HEK293 (cell line): ENCODE results near the gene IFT122.
"Not testable (repeated sequence)": the region's sequence is repeated elsewhere in the genome, so short reads cannot be mapped to it uniquely, and the experiment has no call there.

Source experiments
- CTCF ChIA-PET: fragments of 350-600 bp; formaldehyde crosslinking; extraction: SDS; loops from one replicate; lab custom pipeline; 2021; ENCODE audit warnings: antibody characterized with exemption; lab: Yijun Ruan, JAX
- POLR2A ChIA-PET: fragments of 300-600 bp; formaldehyde crosslinking; extraction: SDS; loops from one replicate; lab custom pipeline; 2020; ENCODE audit warnings: antibody characterized with exemption, inconsistent platforms; lab: Yijun Ruan, JAX
- H3K27ac ChIP-seq: fragments of 200-500 bp; sonication (Bioruptor generic); 2 replicates; pipeline ENCODE4 v1.5.1; 2014; ENCODE audit warnings: low read depth, low read length, control low read depth, inconsistent platforms; ENCODE audit errors: extremely low read depth
- H3K36me3 ChIP-seq, 2 experiments: fragments of 200-500 bp in 1 of 2; sonication (Bioruptor generic) in 1 of 2; 1 replicate in 1 of 2; 2 replicates in 1 of 2; pipeline ENCODE4 v1.5.1; 2014 to 2017; ENCODE audit warnings: inconsistent platforms in 2 of 2, low read length in 2 of 2; ENCODE audit not compliant: control insufficient read depth in 2 of 2, insufficient read depth in 1 of 2
- H3K4me1 ChIP-seq: fragments of 200-500 bp; sonication (Bioruptor generic); 2 replicates; pipeline ENCODE4 v1.5.1; 2014; ENCODE audit warnings: mild to moderate bottlenecking, low read length, inconsistent platforms; ENCODE audit not compliant: control insufficient read depth, insufficient read depth
- H3K4me3 ChIP-seq: 2 replicates; pipeline ENCODE4 v1.5.1; 2011; ENCODE audit warnings: low read depth, mild to moderate bottlenecking, control low read depth, low read length, moderate library complexity
- H3K9me3 ChIP-seq: fragments of 200-500 bp; sonication (Bioruptor generic); 2 replicates; pipeline ENCODE4 v1.5.1; 2014; ENCODE audit warnings: low read depth, low read length, inconsistent platforms; ENCODE audit not compliant: control insufficient read depth, insufficient read depth
- BCL6B ChIP-seq: fragments of 450-650 bp; formaldehyde crosslinking; IDR thresholded peaks from 2 replicates; pipeline ENCODE4 v1.5.1; 2017; ENCODE audit warnings: missing biosample characterization, missing genetic modification characterization
- GLIS1 ChIP-seq: fragments of 450-650 bp; formaldehyde crosslinking; IDR thresholded peaks from 2 replicates; pipeline ENCODE4 v1.5.1; 2016; ENCODE audit warnings: missing biosample characterization, missing genetic modification characterization
- REPIN1 ChIP-seq: fragments of 450-650 bp; formaldehyde crosslinking; IDR thresholded peaks from 2 replicates; pipeline ENCODE4 v1.5.1; 2017; ENCODE audit warnings: missing biosample characterization, missing genetic modification characterization, low read depth
- YY2 ChIP-seq: fragments of 450-650 bp; formaldehyde crosslinking; IDR thresholded peaks from 2 replicates; pipeline ENCODE4 v1.5.1; 2016; ENCODE audit warnings: missing biosample characterization, missing genetic modification characterization
- ZFHX2 ChIP-seq: fragments of 450-650 bp; formaldehyde crosslinking; conservative IDR thresholded peaks from 2 replicates; pipeline ENCODE4 v1.5.1; 2016; ENCODE audit warnings: missing biosample characterization, missing genetic modification characterization
- ZNF10 ChIP-seq: fragments of 450-650 bp; formaldehyde crosslinking; IDR thresholded peaks from 2 replicates; pipeline ENCODE4 v1.5.1; 2017; ENCODE audit warnings: missing biosample characterization, missing genetic modification characterization
- ZNF112 ChIP-seq: fragments of 450-650 bp; formaldehyde crosslinking; IDR thresholded peaks from 2 replicates; pipeline ENCODE4 v1.5.0; 2017; ENCODE audit warnings: missing biosample characterization, missing genetic modification characterization
- ZNF132 ChIP-seq: fragments of 450-650 bp; formaldehyde crosslinking; IDR thresholded peaks from 2 replicates; pipeline ENCODE4 v1.5.1; 2017; ENCODE audit warnings: missing biosample characterization, missing genetic modification characterization, borderline replicate concordance
- ZNF155 ChIP-seq: fragments of 450-650 bp; formaldehyde crosslinking; IDR thresholded peaks from 2 replicates; pipeline ENCODE4 v1.5.1; 2016; ENCODE audit warnings: missing biosample characterization, missing genetic modification characterization
- ZNF223 ChIP-seq: fragments of 450-650 bp; formaldehyde crosslinking; IDR thresholded peaks from 2 replicates; pipeline ENCODE4 v1.5.1; 2016; ENCODE audit warnings: missing biosample characterization, missing genetic modification characterization
- ZNF404 ChIP-seq: fragments of 450-650 bp; formaldehyde crosslinking; IDR thresholded peaks from 2 replicates; pipeline ENCODE4 v1.5.1; 2017; ENCODE audit warnings: missing biosample characterization, missing genetic modification characterization
- ZNF473 ChIP-seq: fragments of 450-650 bp; formaldehyde crosslinking; IDR thresholded peaks from 2 replicates; pipeline ENCODE4 v1.5.1; 2017; ENCODE audit warnings: missing biosample characterization, missing genetic modification characterization
- ZNF514 ChIP-seq: fragments of 450-650 bp; formaldehyde crosslinking; IDR thresholded peaks from 2 replicates; pipeline ENCODE4 v1.5.1; 2016; ENCODE audit warnings: missing biosample characterization, missing genetic modification characterization
- ZNF600 ChIP-seq: fragments of 450-650 bp; formaldehyde crosslinking; IDR thresholded peaks from 2 replicates; pipeline ENCODE4 v1.5.1; 2016; ENCODE audit warnings: missing biosample characterization, missing genetic modification characterization
- ZNF610 ChIP-seq: fragments of 450-650 bp; formaldehyde crosslinking; IDR thresholded peaks from 2 replicates; pipeline ENCODE4 v1.5.1; 2016; ENCODE audit warnings: missing biosample characterization, missing genetic modification characterization, borderline replicate concordance
- ZNF645 ChIP-seq: fragments of 450-650 bp; formaldehyde crosslinking; IDR thresholded peaks from 2 replicates; pipeline ENCODE4; 2016; ENCODE audit warnings: missing biosample characterization, missing genetic modification characterization
- ZNF776 ChIP-seq: fragments of 450-650 bp; formaldehyde crosslinking; IDR thresholded peaks from 2 replicates; pipeline ENCODE4 v1.5.0; 2017; ENCODE audit warnings: missing biosample characterization, missing genetic modification characterization, borderline replicate concordance
- TF ChIP-seq, protein P1 (sequence below): fragments of 450-650 bp; formaldehyde crosslinking; IDR thresholded peaks from 2 replicates; pipeline ENCODE4 v1.5.1; 2016; ENCODE audit warnings: missing biosample characterization, missing genetic modification characterization

The IFT122 gene

GRCh38 chr3:129490273-129490675, 50.2 kb downstream of the IFT122 start (continued):
- TF ChIP-seq YY2 (tag by site-specific recombination), result no peak
- no peak for TF ChIP-seq ZNF10 (tag by site-specific recombination)
- no peak for TF ChIP-seq ZNF473 (tag by site-specific recombination)
- no peak for TF ChIP-seq ZNF610 (tag by site-specific recombination)
- TF ChIP-seq BCL6B (tag by site-specific recombination), result no peak
- no peak for TF ChIP-seq ZNF155
- no peak for TF ChIP-seq ZNF404 (tag by site-specific recombination)
- TF ChIP-seq REPIN1 (tag by site-specific recombination), result no peak
- TF ChIP-seq ZNF600, result no peak
- TF ChIP-seq ZNF112 (tag by site-specific recombination), result no peak
- no peak for TF ChIP-seq ZFHX2 (tag by site-specific recombination)
- TF ChIP-seq, protein P1, sequence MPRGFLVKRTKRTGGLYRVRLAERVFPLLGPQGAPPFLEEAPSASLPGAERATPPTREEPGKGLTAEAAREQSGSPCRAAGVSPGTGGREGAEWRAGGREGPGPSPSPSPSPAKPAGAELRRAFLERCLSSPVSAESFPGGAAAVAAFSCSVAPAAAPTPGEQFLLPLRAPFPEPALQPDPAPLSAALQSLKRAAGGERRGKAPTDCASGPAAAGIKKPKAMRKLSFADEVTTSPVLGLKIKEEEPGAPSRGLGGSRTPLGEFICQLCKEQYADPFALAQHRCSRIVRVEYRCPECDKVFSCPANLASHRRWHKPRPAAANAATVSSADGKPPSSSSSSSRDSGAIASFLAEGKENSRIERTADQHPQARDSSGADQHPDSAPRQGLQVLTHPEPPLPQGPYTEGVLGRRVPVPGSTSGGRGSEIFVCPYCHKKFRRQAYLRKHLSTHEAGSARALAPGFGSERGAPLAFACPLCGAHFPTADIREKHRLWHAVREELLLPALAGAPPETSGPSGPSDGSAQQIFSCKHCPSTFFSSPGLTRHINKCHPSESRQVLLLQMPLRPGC (tag by site-specific recombination), result no peak

DNA sequence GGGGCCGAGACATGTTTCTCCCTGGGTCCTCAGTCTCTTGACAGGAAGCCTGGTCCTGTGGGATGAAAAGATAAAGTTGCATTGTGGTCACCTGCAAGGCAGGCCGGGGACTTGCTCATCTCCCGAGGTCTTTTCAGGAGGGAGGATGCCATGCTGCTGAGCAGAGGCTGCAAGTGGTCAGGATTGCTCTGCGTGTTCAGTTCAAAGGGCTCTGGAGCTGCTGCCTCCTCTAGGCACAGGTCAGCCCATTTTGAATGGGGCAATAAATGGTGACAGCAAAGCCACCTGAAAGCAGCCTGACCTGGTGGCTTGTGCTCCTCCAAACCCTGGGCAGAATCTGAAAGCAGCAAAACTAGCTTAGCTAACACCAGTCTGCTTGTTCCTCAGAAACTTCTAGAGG, 51.1 kb downstream of the IFT122 start:
- H3K4me3 ChIP-seq, H3K27ac ChIP-seq, H3K4me1 ChIP-seq, H3K9me3 ChIP-seq, POLR2A ChIA-PET: not testable (repeated sequence)
- CTCF ChIA-PET, result interaction anchor here (0.8 to 2.3 kb wide), 9 partner anchors 44 to 615 kb away, joined by 3 to 19 read pairs (median 4); partner anchors contain the start of gene PLXND1
- peaks cover 0 to 26% of the 10 kb centered on the region in 2 experiments; a peak in 1 of 3 replicates for H3K36me3 ChIP-seq

DNA sequence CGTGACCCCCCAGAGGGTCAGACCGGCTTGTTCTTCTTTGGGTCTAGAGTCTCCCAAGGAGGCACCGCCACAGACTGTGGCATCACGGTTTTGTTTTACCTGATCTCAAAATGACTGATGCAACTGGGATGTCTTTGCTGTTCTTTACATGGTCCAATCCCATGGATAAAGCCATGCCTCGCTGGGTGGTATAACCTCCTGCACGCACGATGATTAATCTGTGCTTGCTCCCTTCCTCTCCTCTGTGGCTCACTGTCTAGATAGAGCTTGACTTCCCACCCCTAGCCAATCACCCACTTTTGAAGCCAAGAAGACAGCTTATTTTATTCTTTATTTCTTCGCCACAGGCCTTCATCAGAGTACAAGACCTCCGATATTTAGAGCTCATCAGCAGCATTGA, 51.8 kb downstream of the IFT122 start:
- no peak overlapping the region for H3K27ac ChIP-seq
- no peak overlapping the region for H3K4me3 ChIP-seq
- POLR2A ChIA-PET, result no interaction called here
- no peaks in the 10 kb centered on the region for H3K9me3 ChIP-seq
- TF ChIP-seq GLIS1 (tag by site-specific recombination) (peak; percentile 50), ZNF223 (tag by site-specific recombination) (no peak), ZNF514 (no peak)
- CTCF ChIA-PET, result interaction anchor here (0.9 to 2.6 kb wide), 3 partner anchors 108 to 442 kb away, joined by 4 to 7 read pairs (median 6); no protein-coding TSS in a partner anchor
- H3K4me1 ChIP-seq, result no peaks in the 10 kb centered on the region
- H3K36me3 ChIP-seq, result peaks cover 0 to 26% of the 10 kb centered on the region in 2 experiments; a peak in 1 of 3 replicates

- Histone ChIP-seq H3K27ac (no peak overlapping the region), H3K4me1 (no peaks in the 10 kb centered on the region), H3K4me3 (no peak overlapping the region), H3K36me3 (peaks cover 0 to 26% of the 10 kb centered on the region in 2 experiments; a peak in 1 of 3 replicates), H3K9me3 (no peaks in the 10 kb centered on the region)
- TF ChIP-seq ZNF645 (tag by site-specific recombination) (no peak), ZNF132 (tag by site-specific recombination) (no peak), ZNF776 (tag by site-specific recombination) (no peak), GLIS1 (tag by site-specific recombination) (peak; percentile 35)
- ChIA-PET CTCF (interaction anchor here (2.5 to 2.6 kb wide), 2 partner anchors 109 to 337 kb away, joined by 6 to 7 read pairs; no protein-coding TSS in a partner anchor), POLR2A (no interaction called here)
Observed at GRCh38 chr3:129492691-129493090, 52.7 kb downstream of the IFT122 start.
